ENCODE results near the gene TTC33.
"Not testable (repeated sequence)": the region's sequence is repeated elsewhere in the genome, so short reads cannot be mapped to it uniquely, and the experiment has no call there.

Gene TTC33

GRCh38 chr5:40569546-40570270 lies 186.1 kb downstream of the TTC33 start:
- DNase-seq (ENCODE audit: low read depth) = no peak

- no peak for DNase-seq (ENCODE audit: low read depth)
Measured at GRCh38 chr5:40568548-40568947, 187.2 kb downstream of the TTC33 start.

- DNase-seq (ENCODE audit: low read depth) = not testable (repeated sequence)
Measured at GRCh38 chr5:40563173-40563572, 192.6 kb downstream of the TTC33 start.

- DNase-seq (ENCODE audit: low read depth) = no peak
Measured at GRCh38 chr5:40560474-40561110, 195.2 kb downstream of the TTC33 start.

GRCh38 chr5:40559306-40559705 lies 196.5 kb downstream of the TTC33 start:
- DNase-seq (ENCODE audit: low read depth) = no peak

- no peak for DNase-seq (ENCODE audit: low read depth)
Measured at GRCh38 chr5:40557501-40557900, 198.3 kb downstream of the TTC33 start.

- no peak for DNase-seq (ENCODE audit: low read depth)
Measured at GRCh38 chr5:40556811-40557210, 198.9 kb downstream of the TTC33 start.

GRCh38 chr5:40555886-40556285 lies 199.9 kb downstream of the TTC33 start:
- no peak for DNase-seq (ENCODE audit: low read depth)

- DNase-seq (ENCODE audit: low read depth) = no peak
Measured at GRCh38 chr5:40554813-40555212, 200.9 kb downstream of the TTC33 start.

GRCh38 chr5:40554054-40554453 lies 201.7 kb downstream of the TTC33 start:
- DNase-seq (ENCODE audit: low read depth) = no peak

- no peak for DNase-seq (ENCODE audit: low read depth)
Measured at GRCh38 chr5:40552981-40553380, 202.8 kb downstream of the TTC33 start.

GRCh38 chr5:40551496-40552491 lies 204.0 kb downstream of the TTC33 start:
- DNase-seq (ENCODE audit: low read depth) = peak; percentile 93

- DNase-seq (ENCODE audit: low read depth) = no peak
Measured at GRCh38 chr5:40550481-40550880, 205.3 kb downstream of the TTC33 start.

- no peak for DNase-seq (ENCODE audit: low read depth)
Measured at GRCh38 chr5:40549616-40550015, 206.1 kb downstream of the TTC33 start.

GRCh38 chr5:40547994-40548575 lies 207.7 kb downstream of the TTC33 start:
- DNase-seq (ENCODE audit: low read depth) = no peak

- DNase-seq (ENCODE audit: low read depth) = no peak
Measured at GRCh38 chr5:40547557-40547956, 208.2 kb downstream of the TTC33 start.

- no peak for DNase-seq (ENCODE audit: low read depth)
Measured at GRCh38 chr5:40540301-40540700, 215.5 kb downstream of the TTC33 start.

- DNase-seq (ENCODE audit: low read depth) = no peak
Measured at GRCh38 chr5:40524677-40525076, 231.1 kb downstream of the TTC33 start.

- no peak for DNase-seq (ENCODE audit: low read depth)
Measured at GRCh38 chr5:40521925-40522324, 233.8 kb downstream of the TTC33 start.

- DNase-seq (ENCODE audit: low read depth) = no peak
Measured at GRCh38 chr5:40521108-40521785, 234.5 kb downstream of the TTC33 start.

- no peak for DNase-seq (ENCODE audit: low read depth)
Measured at GRCh38 chr5:40518485-40518917, 237.3 kb downstream of the TTC33 start.

GRCh38 chr5:40515476-40515875 lies 240.3 kb downstream of the TTC33 start:
- no peak for DNase-seq (ENCODE audit: low read depth)
